DMS79 (cell line): ENCODE results near the gene CTTNBP2.

ENCODE experiments used
- DNase-seq: peaks from one replicate; lab custom pipeline; 2025; lab: John Stamatoyannopoulos, UW

The CTTNBP2 gene

GRCh38 chr7:117818232-117818631 lies 55.0 kb downstream of the CTTNBP2 start:
- no peak for DNase-seq

- DNase-seq = no peak
Observed at GRCh38 chr7:117816727-117817126, 56.5 kb downstream of the CTTNBP2 start.

- no peak for DNase-seq
Observed at GRCh38 chr7:117811696-117812095, 61.5 kb downstream of the CTTNBP2 start.

DNA sequence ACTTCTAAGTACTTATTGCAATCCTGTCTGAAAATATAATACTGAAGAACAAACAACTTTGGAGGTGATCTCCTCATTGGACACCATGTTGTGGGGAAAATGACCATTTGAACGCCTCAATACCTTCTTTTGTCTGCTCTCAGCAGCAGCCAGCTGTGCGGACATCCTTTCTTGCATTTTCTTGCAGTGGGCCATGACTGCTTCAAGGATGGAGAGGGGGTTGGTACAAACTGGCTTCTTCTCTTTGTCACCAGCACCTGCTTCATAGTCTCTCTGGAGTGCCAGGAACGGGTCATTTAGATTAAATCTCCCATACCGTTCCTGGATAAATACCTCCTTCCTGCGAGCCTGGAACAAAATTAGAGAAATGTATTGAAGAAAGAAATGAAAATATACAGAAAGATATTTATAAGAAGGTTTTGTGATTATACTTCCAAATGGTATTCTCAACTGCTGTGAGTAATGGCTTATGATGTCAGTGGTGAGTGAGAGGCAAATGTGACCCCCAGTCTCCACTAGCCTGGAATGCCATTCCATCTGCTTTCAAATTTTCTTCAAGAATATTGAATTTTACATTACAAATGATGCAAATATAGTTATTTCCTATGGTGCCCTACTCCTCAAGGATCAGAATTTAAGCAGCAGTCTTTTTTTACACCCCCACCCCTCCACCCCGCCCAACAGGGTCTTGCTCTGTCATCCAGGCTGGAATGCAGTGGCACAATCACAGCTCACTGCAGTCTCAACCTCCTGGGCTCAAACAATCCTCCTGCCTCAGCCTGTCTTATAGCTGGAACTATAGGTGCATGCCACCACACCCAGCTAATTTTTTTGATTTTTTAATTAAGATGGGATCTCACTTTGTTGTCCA lies 62.4 kb downstream of the CTTNBP2 start:
- peak; percentile 99 for DNase-seq

GRCh38 chr7:117809958-117810357 lies 63.3 kb downstream of the CTTNBP2 start:
- DNase-seq = no peak

DNA sequence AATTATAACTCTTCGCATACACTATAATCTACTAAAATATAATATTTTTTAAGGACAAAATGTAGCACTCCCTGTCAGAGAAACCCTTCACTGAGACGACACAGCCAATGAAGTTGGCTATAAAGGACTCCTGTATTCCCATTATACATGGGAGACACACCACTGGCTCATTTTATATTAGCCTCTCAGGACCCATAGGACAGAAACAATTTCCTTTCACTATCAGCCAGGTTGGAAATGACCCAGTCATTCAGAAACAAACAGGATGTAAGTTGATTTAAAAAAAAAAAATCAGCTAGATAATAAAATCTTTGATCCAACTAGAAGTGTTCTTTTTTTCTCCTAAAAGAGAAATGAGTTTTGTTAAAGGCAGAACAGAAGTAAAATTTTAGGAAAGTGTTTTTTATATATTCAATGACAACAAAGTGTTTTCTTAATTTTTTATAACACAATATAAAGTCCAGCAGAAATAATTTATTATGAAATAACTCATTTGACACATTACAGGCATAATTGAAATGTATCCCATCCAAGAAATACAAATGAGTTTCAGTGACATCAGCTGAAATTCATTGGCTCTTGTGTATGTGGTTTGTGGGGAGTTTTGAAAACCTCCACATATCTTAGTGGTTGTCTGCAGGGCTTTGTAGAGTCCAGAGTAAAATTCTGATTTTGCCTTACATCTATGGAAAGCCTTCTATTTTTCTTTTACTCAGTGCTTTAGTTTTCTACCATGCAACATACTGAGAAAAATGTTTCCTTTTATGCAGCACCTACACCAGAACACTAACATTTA lies 64.1 kb downstream of the CTTNBP2 start:
- peak; percentile 28 for DNase-seq

DNA sequence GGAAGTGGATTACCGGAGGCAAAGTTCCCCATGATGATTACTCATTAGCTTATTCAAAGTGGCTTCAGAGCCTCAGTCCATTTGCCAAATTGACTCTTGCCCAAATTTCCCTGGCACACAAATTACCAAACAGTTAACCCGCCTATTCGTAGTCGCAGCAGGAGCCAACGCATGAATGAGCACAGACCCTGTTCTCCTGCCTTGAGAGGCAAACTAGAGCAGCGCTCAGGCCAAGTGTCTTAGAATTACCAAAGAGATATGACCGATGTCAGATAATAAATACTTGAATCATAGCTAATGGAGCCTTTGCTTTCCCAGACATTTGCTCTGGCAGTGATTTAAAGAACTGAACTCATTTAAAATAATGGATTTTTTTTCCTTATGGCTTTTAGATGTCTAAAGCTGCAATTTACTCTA lies 64.9 kb downstream of the CTTNBP2 start:
- DNase-seq = peak; percentile 99

GRCh38 chr7:117807676-117808075 lies 65.6 kb downstream of the CTTNBP2 start:
- peak; percentile 83 for DNase-seq

GRCh38 chr7:117806011-117806410 lies 67.2 kb downstream of the CTTNBP2 start:
- DNase-seq = no peak

GRCh38 chr7:117805241-117805640 lies 68.0 kb downstream of the CTTNBP2 start:
- DNase-seq = no peak

DNA sequence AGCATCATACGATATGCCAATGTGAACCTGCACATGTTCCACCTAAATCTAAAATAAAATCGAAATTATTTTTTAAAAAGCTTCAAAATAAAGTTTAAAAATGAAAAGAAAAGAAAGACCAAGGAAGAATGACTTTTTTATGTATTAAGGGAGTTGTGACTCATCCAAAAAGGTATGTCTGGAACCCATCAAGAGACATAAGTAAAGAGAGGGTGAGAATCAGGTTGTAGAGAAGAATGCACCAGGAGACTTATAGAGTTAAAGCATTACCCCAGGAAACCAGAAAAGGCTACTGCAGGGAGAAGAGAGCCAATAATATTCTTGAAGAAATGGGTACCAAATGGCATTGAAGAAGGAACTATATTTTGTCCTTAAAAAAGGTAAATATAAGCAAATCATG lies 69.8 kb downstream of the CTTNBP2 start:
- DNase-seq = no peak

GRCh38 chr7:117802660-117803059 lies 70.6 kb downstream of the CTTNBP2 start:
- DNase-seq = no peak

DNA sequence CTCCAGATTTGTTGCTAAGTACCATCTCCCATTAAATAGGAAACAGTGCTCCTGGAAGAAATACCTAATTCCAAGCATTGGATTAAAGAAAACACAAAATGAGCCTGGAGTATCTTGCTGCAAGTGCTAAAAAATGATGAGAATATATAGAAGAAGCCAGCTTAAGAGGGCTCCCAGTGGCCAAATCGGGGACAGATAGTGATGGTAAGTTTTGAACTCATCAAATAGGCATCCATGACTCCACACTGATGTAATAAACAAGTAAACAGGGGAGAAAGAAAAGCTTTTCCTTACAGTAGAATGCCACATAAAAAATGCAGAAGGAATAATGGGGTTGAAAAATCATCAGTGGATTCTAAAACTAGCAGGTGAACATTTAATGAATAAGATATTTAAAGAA lies 72.4 kb downstream of the CTTNBP2 start:
- DNase-seq = no peak

GRCh38 chr7:117800406-117800805 lies 72.8 kb downstream of the CTTNBP2 start:
- DNase-seq = peak; percentile 75

GRCh38 chr7:117796889-117797288 lies 76.4 kb downstream of the CTTNBP2 start:
- DNase-seq = peak; percentile 20

GRCh38 chr7:117793976-117794375 lies 79.3 kb downstream of the CTTNBP2 start:
- DNase-seq = no peak

DNA sequence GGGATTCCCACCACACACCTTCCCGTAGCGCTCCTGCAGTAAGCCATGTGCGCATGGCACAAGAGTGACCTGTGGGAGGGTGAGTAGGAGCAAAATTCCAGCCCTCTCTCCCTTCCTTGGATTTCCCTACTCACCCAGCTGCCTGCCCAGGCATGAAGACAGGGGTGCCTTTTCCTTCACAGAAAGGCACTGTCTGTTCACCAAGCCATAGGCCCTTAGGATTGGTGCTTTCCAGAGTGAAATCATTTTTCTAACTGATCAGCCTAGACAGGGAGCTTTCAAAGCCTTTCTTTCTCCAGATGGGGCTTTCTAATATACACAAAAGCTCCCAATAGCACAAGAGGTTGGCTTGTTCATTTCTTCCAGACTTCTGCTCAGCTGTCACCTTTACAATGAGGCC lies 79.7 kb downstream of the CTTNBP2 start:
- no peak for DNase-seq

GRCh38 chr7:117791877-117792780 lies 81.1 kb downstream of the CTTNBP2 start:
- DNase-seq = no peak

- DNase-seq = no peak
Observed at GRCh38 chr7:117790731-117791130, 82.5 kb downstream of the CTTNBP2 start.

DNA sequence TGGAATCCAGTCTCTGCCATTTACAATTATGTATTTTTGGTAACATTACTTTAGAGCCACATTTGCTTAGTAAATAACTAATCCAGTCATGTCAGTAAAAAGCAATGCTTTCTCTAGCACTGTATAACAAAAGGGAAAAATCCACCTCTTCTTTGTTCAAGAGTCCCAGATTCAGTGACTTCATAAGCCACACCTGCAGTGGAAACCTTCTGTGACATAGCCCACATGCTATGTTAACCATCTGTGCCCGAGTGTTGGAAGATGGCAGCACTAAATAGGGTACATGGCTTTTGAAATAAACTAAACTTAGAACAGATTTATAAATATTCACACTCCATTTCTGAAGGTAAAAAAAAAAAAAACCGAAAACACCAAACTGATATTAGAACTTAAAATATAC lies 83.0 kb downstream of the CTTNBP2 start:
- no peak for DNase-seq

DNA sequence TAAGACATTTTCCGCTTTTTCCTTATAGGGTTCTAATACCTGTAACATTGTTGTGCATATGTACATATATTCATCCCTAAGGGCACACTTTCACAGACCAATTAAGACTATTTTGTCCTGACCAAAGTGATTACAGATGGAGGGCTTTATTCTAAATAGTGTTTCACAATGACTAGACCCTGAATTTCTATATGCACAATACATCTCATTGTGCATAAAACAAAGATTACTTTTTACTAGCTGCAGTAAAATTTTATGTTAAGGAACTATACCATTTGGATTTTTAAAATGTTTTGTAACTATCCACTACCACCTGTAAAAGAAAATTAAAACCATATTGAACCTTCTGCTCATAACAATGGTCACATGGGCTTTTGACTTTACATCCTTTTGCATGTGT lies 87.8 kb downstream of the CTTNBP2 start:
- no peak for DNase-seq

DNA sequence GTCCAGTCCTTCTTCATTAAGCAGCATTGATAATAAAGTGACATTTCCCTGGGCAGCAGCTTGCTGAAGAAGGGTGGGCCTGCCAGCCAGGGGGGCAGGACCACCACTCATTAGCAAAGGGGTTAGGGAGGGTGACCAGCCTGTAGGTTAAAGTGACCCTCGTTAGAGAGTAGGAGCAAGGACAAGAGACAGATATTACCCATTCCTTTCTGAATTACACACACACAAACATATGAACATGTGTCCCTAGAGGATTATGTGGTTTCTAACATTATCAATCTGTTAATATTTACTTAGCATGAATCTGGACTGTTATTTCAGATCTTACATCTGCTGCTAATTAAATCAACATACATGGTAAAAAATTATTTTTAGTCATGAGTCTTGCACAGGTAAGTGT lies 88.9 kb downstream of the CTTNBP2 start:
- no peak for DNase-seq
